Measurements from ENCODE around the gene POLR3H.
A peak's percentile ranks its signal among the peaks of the same experiment; 100 is the strongest.
"Not testable (repeated sequence)": the region's sequence is repeated elsewhere in the genome, so short reads cannot be mapped to it uniquely, and the experiment has no call there.

POLR3H gene

GRCh38 chr22:41543854-41544670 lies at the start of gene POLR3H:
Gene POLR3H, minus strand, starts transcription at chr22:41544470. Its CDS starts 369 bp downstream, at chr22:41544101.
- peak; percentile 99 for DNase-seq (ENCODE audit: low spot score)

GRCh38 chr22:41593336-41593960 lies 49.2 kb upstream of the POLR3H start:
- DNase-seq (ENCODE audit: low spot score): not testable (repeated sequence)

- peak; percentile 100 for DNase-seq (ENCODE audit: low spot score)
Observed at GRCh38 chr22:41589391-41590241, 45.3 kb upstream of the POLR3H start, which contains the start of gene PMM1. Gene PMM1, minus strand, starts transcription at chr22:41589840. Its CDS starts 35 bp downstream, at chr22:41589805.

GRCh38 chr22:41587347-41587723 lies 43.1 kb upstream of the POLR3H start:
- DNase-seq (ENCODE audit: low spot score): no peak

GRCh38 chr22:41585898-41586297 lies 41.6 kb upstream of the POLR3H start:
- DNase-seq (ENCODE audit: low spot score): no peak

- DNase-seq (ENCODE audit: low spot score): no peak
Observed at GRCh38 chr22:41584881-41585280, 40.6 kb upstream of the POLR3H start.

- DNase-seq (ENCODE audit: low spot score): no peak
Observed at GRCh38 chr22:41582694-41583093, 38.4 kb upstream of the POLR3H start.

- no peak for DNase-seq (ENCODE audit: low spot score)
Observed at GRCh38 chr22:41579997-41580355, 35.7 kb upstream of the POLR3H start.

- DNase-seq (ENCODE audit: low spot score): no peak
Observed at GRCh38 chr22:41579297-41579996, 35.2 kb upstream of the POLR3H start.

GRCh38 chr22:41578818-41579217 lies 34.5 kb upstream of the POLR3H start:
- no peak for DNase-seq (ENCODE audit: low spot score)

GRCh38 chr22:41578114-41578513 lies 33.8 kb upstream of the POLR3H start:
- DNase-seq (ENCODE audit: low spot score): no peak

- peak; percentile 84 for DNase-seq (ENCODE audit: low spot score)
Observed at GRCh38 chr22:41576877-41577276, 32.6 kb upstream of the POLR3H start.

GRCh38 chr22:41575533-41575932 lies 31.3 kb upstream of the POLR3H start:
- no peak for DNase-seq (ENCODE audit: low spot score)

- no peak for DNase-seq (ENCODE audit: low spot score)
Observed at GRCh38 chr22:41574847-41575381, 30.6 kb upstream of the POLR3H start.

- no peak for DNase-seq (ENCODE audit: low spot score)
Observed at GRCh38 chr22:41573677-41574076, 29.4 kb upstream of the POLR3H start.

- DNase-seq (ENCODE audit: low spot score): not testable (repeated sequence)
Observed at GRCh38 chr22:41572305-41572704, 28.0 kb upstream of the POLR3H start.

- DNase-seq (ENCODE audit: low spot score): no peak
Observed at GRCh38 chr22:41571786-41572185, 27.5 kb upstream of the POLR3H start.

- DNase-seq (ENCODE audit: low spot score): no peak
Observed at GRCh38 chr22:41570221-41570620, 26.0 kb upstream of the POLR3H start.

- DNase-seq (ENCODE audit: low spot score): no peak
Observed at GRCh38 chr22:41568811-41569210, 24.5 kb upstream of the POLR3H start.

GRCh38 chr22:41567512-41567768 lies 23.2 kb upstream of the POLR3H start:
- no peak for DNase-seq (ENCODE audit: low spot score)

GRCh38 chr22:41565403-41566054 lies 21.3 kb upstream of the POLR3H start:
- DNase-seq (ENCODE audit: low spot score): peak; percentile 84

Data from cerebellar cortex (tissue), 1 donor.